PC-9 (cell line): ENCODE results near the gene NIT2. TPM values are rescaled to one million over a fixed set of nuclear protein-coding genes. Genes with fewer than 3 reads are reported as not detected.
A peak's percentile ranks its signal among the peaks of the same experiment; 100 is the strongest.

Experiments used
- BruUV-seq: library from RNA; stranded (reverse); fragments of 400-500 nt; replicated peaks from 2 replicates; lab custom pipeline; 2021; lab: Mats Ljungman, UMichigan
- CTCF ChIA-PET: fragments of 300-600 bp; sonication (Branson Sonifier 250); formaldehyde crosslinking; loops from one replicate; lab custom pipeline; 2022; ENCODE audit warnings: antibody characterized with exemption; lab: Charles Lee
- POLR2A ChIA-PET: fragments of 300-600 bp; sonication (Branson Sonifier 250); formaldehyde crosslinking; loops from one replicate; lab custom pipeline; 2022; ENCODE audit warnings: antibody characterized with exemption; ENCODE audit not compliant: unreplicated experiment; lab: Charles Lee
- DNase-seq, 2 experiments: peaks; one replicate each; pipeline versions ENCODE4 v3.0.0 to v3.0.0-alpha.2; 2015 to 2022; ENCODE audit warnings: mixed read lengths in 1 of 2
- H2AFZ ChIP-seq: fragments of 200-600 bp; sonication (generic); 2 replicates; pipeline ENCODE4 v1.8.1; 2017; ENCODE audit warnings: antibody characterized with exemption
- H3F3A ChIP-seq: fragments of 200-600 bp; sonication (generic); 2 replicates; pipeline ENCODE4 v1.8.1; 2017; ENCODE audit warnings: antibody characterized with exemption, mild to moderate bottlenecking, low read depth; ENCODE audit not compliant: insufficient read depth
- H3K27ac ChIP-seq: fragments of 200-600 bp; sonication (generic); 2 replicates; pipeline ENCODE4 v1.6.1; 2016; ENCODE audit warnings: mixed run types
- H3K27me3 ChIP-seq: fragments of 200-600 bp; sonication (generic); 2 replicates; pipeline ENCODE4 v1.6.1; 2016; ENCODE audit warnings: low read depth, mixed run types; ENCODE audit not compliant: insufficient read depth
- H3K36me3 ChIP-seq: fragments of 200-600 bp; sonication (generic); 2 replicates; pipeline ENCODE4 v1.6.1; 2016; ENCODE audit warnings: low read depth, mixed run types
- H3K4me1 ChIP-seq: fragments of 200-600 bp; sonication (generic); replicated peaks from 2 replicates; pipeline ENCODE4 v1.6.1; 2016; ENCODE audit warnings: mixed run types; ENCODE audit not compliant: insufficient read depth
- H3K4me2 ChIP-seq: fragments of 200-600 bp; sonication (generic); 2 replicates; pipeline ENCODE4 v1.6.1; 2017; ENCODE audit warnings: mixed run types
- H3K4me3 ChIP-seq: fragments of 200-600 bp; sonication (generic); 2 replicates; pipeline ENCODE4 v1.6.1; 2016; ENCODE audit warnings: mixed run types
- H3K79me2 ChIP-seq: fragments of 200-600 bp; sonication (generic); 2 replicates; pipeline ENCODE4 v1.6.1; 2017; ENCODE audit warnings: low read depth, mixed run types
- H3K9me2 ChIP-seq: fragments of 200-600 bp; sonication (generic); 2 replicates; pipeline ENCODE4 v1.8.1; 2017; ENCODE audit warnings: mild to moderate bottlenecking; ENCODE audit not compliant: insufficient read depth
- H3K9me3 ChIP-seq: fragments of 200-600 bp; sonication (generic); 2 replicates; pipeline ENCODE4 v1.8.1; 2016; ENCODE audit warnings: low read depth; ENCODE audit not compliant: insufficient read depth
- H4K20me1 ChIP-seq: fragments of 200-600 bp; sonication (generic); 2 replicates; pipeline ENCODE4 v1.8.1; 2017; ENCODE audit not compliant: insufficient read depth
- EZH2 ChIP-seq: fragments of 200-600 bp; sonication (generic); IDR thresholded peaks from 2 replicates; pipeline ENCODE4 v1.8.0; 2017; ENCODE audit warnings: antibody characterized with exemption, low read depth
- intact Hi-C: fragments of 100-400 bp; cut with micrococcal nuclease; formaldehyde crosslinking; loops from one replicate; pipeline ENCODE4 v1.10.0; 2022; ENCODE audit not compliant: unreplicated experiment
- total RNA-seq: library from RNA; stranded (reverse); gene quantifications from 2 replicates; pipeline ENCODE4 v1.2.3, GENCODE V29; 2021
- TF ChIP-seq, protein P1 (sequence below): fragments of 200-600 bp; sonication (generic); conservative IDR thresholded peaks from 2 replicates; pipeline ENCODE4 v1.6.1; 2017; ENCODE audit warnings: mixed run types, antibody characterized with exemption, mild to moderate bottlenecking, moderate library complexity

NIT2 gene
- total RNA-seq, 1 experiment from 2014 or later: 115 TPM

GRCh38 chr3:100311011-100311410 lies 23.5 kb upstream of the NIT2 start:
- no peak overlapping the region for H3K4me2 ChIP-seq
- TF ChIP-seq, protein P1, sequence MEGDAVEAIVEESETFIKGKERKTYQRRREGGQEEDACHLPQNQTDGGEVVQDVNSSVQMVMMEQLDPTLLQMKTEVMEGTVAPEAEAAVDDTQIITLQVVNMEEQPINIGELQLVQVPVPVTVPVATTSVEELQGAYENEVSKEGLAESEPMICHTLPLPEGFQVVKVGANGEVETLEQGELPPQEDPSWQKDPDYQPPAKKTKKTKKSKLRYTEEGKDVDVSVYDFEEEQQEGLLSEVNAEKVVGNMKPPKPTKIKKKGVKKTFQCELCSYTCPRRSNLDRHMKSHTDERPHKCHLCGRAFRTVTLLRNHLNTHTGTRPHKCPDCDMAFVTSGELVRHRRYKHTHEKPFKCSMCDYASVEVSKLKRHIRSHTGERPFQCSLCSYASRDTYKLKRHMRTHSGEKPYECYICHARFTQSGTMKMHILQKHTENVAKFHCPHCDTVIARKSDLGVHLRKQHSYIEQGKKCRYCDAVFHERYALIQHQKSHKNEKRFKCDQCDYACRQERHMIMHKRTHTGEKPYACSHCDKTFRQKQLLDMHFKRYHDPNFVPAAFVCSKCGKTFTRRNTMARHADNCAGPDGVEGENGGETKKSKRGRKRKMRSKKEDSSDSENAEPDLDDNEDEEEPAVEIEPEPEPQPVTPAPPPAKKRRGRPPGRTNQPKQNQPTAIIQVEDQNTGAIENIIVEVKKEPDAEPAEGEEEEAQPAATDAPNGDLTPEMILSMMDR: no peak
- no peak for TF ChIP-seq EZH2
- no peak overlapping the region for H3K4me3 ChIP-seq
- H4K20me1 ChIP-seq: no peaks in the 10 kb centered on the region
- H3K9me3 ChIP-seq: no peaks in the 10 kb centered on the region
- CTCF ChIA-PET: no interaction called here
- H3K27me3 ChIP-seq: no peaks in the 10 kb centered on the region
- no TSS peak for BruUV-seq
- no peaks in the 10 kb centered on the region for H3K79me2 ChIP-seq
- peaks cover 35% of the 10 kb centered on the region for H3K36me3 ChIP-seq
- H2AFZ ChIP-seq: no peak overlapping the region
- H3F3A ChIP-seq: peaks cover 10% of the 10 kb centered on the region
- DNase-seq: no peak
- H3K4me1 ChIP-seq: no peaks in the 10 kb centered on the region
- no peaks in the 10 kb centered on the region for H3K9me2 ChIP-seq
- POLR2A ChIA-PET: interaction anchor here (0.7 kb wide), 1 partner anchor 398 kb away, joined by 3 read pairs; no protein-coding TSS in a partner anchor
- intact Hi-C loops: loop anchor here (10.0 kb wide), 1 partner anchor 434 kb away; no protein-coding TSS in a partner anchor
- H3K27ac ChIP-seq: no peak overlapping the region

- BruUV-seq: no TSS peak
- Histone ChIP-seq H4K20me1 (0 out of 2 replicates have a peak, but pooled peaks cover 3% of the 10 kb centered on the region), H3K36me3 (peaks cover 33% of the 10 kb centered on the region; the same call in 1 of the 2 replicates), H3K4me1 (no peaks in the 10 kb centered on the region), H3K4me3 (no peak overlapping the region), H3K27me3 (no peaks in the 10 kb centered on the region), H2AFZ (no peak overlapping the region), H3F3A (peaks cover 20% of the 10 kb centered on the region), H3K27ac (no peak overlapping the region), H3K79me2 (no peaks in the 10 kb centered on the region), H3K9me3 (no peaks in the 10 kb centered on the region), H3K4me2 (no peak overlapping the region), H3K9me2 (no peaks in the 10 kb centered on the region)
- DNase-seq: peak; percentile 33 to 59
- intact Hi-C loops: loop anchor here (1.0 to 10.0 kb wide), 5 partner anchors 274 to 881 kb away; no protein-coding TSS in a partner anchor
- ChIA-PET CTCF (interaction anchor here (0.5 to 0.9 kb wide), 4 partner anchors 17 to 1372 kb away, joined by 3 to 9 read pairs (median 4); no protein-coding TSS in a partner anchor), POLR2A (no interaction called here)
- TF ChIP-seq EZH2: no peak
- TF ChIP-seq, protein P1: peak; percentile 93
Measured at GRCh38 chr3:100316641-100317069, 17.9 kb upstream of the NIT2 start.

- Histone ChIP-seq H3K4me3 (no peak overlapping the region), H3K36me3 (peaks cover 42% of the 10 kb centered on the region), H3K9me2 (no peaks in the 10 kb centered on the region), H3K27ac (no peak overlapping the region), H2AFZ (no peak overlapping the region), H3F3A (peaks cover 20% of the 10 kb centered on the region), H3K4me1 (no peaks in the 10 kb centered on the region), H3K9me3 (no peaks in the 10 kb centered on the region), H4K20me1 (0 out of 2 replicates have a peak, but pooled peaks cover 3% of the 10 kb centered on the region), H3K27me3 (no peaks in the 10 kb centered on the region), H3K4me2 (no peak overlapping the region), H3K79me2 (no peaks in the 10 kb centered on the region)
- DNase-seq: no peak
- CTCF ChIA-PET: interaction anchor here (0.6 kb wide), 1 partner anchor 333 kb away, joined by 3 read pairs; no protein-coding TSS in a partner anchor
- intact Hi-C loops: loop anchor here (2.0 to 10.0 kb wide), 4 partner anchors 273 to 879 kb away; no protein-coding TSS in a partner anchor
- no peak for TF ChIP-seq EZH2
- TF ChIP-seq, protein P1: no peak
- POLR2A ChIA-PET: interaction anchor here (0.6 kb wide), 1 partner anchor 815 kb away, joined by 3 read pairs; no protein-coding TSS in a partner anchor
- BruUV-seq: no TSS peak
Measured at GRCh38 chr3:100317912-100318311, 16.6 kb upstream of the NIT2 start.
